PC-3 (cell line): Measurements from ENCODE around the gene NOG.

ENCODE experiments used
- CTCF ChIP-seq: fragments of 300-600 bp; sonication (generic); conservative IDR thresholded peaks from 2 replicates; pipeline ENCODE4 v1.5.1; 2017; ENCODE audit warnings: antibody characterized with exemption, low read depth, mild to moderate bottlenecking, low read length
- EZH2phosphoT487 ChIP-seq: fragments of 300-600 bp; sonication (generic); IDR thresholded peaks from 2 replicates; pipeline ENCODE4 v1.6.1; 2018; ENCODE audit warnings: mild to moderate bottlenecking, antibody characterized with exemption, low read length, borderline replicate concordance

- TF ChIP-seq CTCF (no peak), EZH2phosphoT487 (no peak)
These were observed 5.0 kb downstream of the NOG start for GRCh38 chr17:56598466-56598865.
